WTC11 (cell line): Measurements from ENCODE around the gene TPST2. TPM values are rescaled to one million over a fixed set of nuclear protein-coding genes. Genes with fewer than 3 reads are reported as not detected.

Experiments used
- ATAC-seq: fragments of 200-7000 bp; cut with Tn5 transposase; 2 replicates; pipeline ENCODE4 v1.10.0; 2021; ENCODE audit warnings: mild to moderate bottlenecking, moderate library complexity
- CTCF ChIA-PET: fragments of 300-600 bp; sonication (Branson Sonifier 250); formaldehyde crosslinking; loops from one replicate; lab custom pipeline; 2021; ENCODE audit warnings: antibody characterized with exemption; lab: Charles Lee
- POLR2A ChIA-PET: fragments of 350-600 bp; sonication (Branson Sonifier 250); formaldehyde crosslinking; loops from one replicate; lab custom pipeline; 2021; ENCODE audit warnings: antibody characterized with exemption; lab: Charles Lee
- DNase-seq: peaks from one replicate; pipeline ENCODE4 v3.0.0; 2021; ENCODE audit warnings: low spot score
- H3K27ac Mint-ChIP-seq: 2 replicates; pipeline ENCODE4 v1.8.0; 2021; ENCODE audit warnings: mixed read lengths
- H3K27me3 Mint-ChIP-seq: 2 replicates; pipeline ENCODE4 v1.8.0; 2021; ENCODE audit warnings: low read depth, mild to moderate bottlenecking, moderate library complexity, mixed read lengths
- H3K36me3 Mint-ChIP-seq: 2 replicates; pipeline ENCODE4 v1.8.0; 2021; ENCODE audit warnings: mixed read lengths
- H3K4me1 Mint-ChIP-seq: 2 replicates; pipeline ENCODE4 v1.8.0; 2022; ENCODE audit warnings: mixed read lengths
- H3K4me3 Mint-ChIP-seq: 2 replicates; pipeline ENCODE4 v1.8.0; 2021; ENCODE audit warnings: mild to moderate bottlenecking, moderate library complexity, mixed read lengths
- H3K9me3 Mint-ChIP-seq: 2 replicates; pipeline ENCODE4 v1.8.0; 2021; ENCODE audit warnings: mixed read lengths
- EMX1 ChIP-seq: fragments of 250-450 bp; sonication (Bioruptor Pico); IDR thresholded peaks from 2 replicates; pipeline ENCODE4 v1.8.0; 2021; ENCODE audit warnings: mild to moderate bottlenecking
- RELA ChIP-seq: sonication (generic); formaldehyde crosslinking; IDR thresholded peaks from 2 replicates; pipeline ENCODE4 v1.8.1; 2022; ENCODE audit warnings: missing genetic modification reagents, mild to moderate bottlenecking, borderline replicate concordance
- TEAD1 ChIP-seq: sonication (generic); formaldehyde crosslinking; IDR thresholded peaks from 2 replicates; pipeline ENCODE4 v1.8.0; 2022; ENCODE audit warnings: mild to moderate bottlenecking, missing genetic modification reagents
- ZBTB21 ChIP-seq: sonication (generic); formaldehyde crosslinking; IDR thresholded peaks from 2 replicates; pipeline ENCODE4 v1.8.1; 2023; ENCODE audit warnings: mild to moderate bottlenecking, missing genetic modification reagents, borderline replicate concordance
- ZNF138 ChIP-seq: sonication (generic); formaldehyde crosslinking; conservative IDR thresholded peaks from 2 replicates; pipeline ENCODE4 v1.8.1; 2022; ENCODE audit warnings: mild to moderate bottlenecking, moderate library complexity, missing genetic modification reagents
- ZNF317 ChIP-seq: sonication (generic); formaldehyde crosslinking; IDR thresholded peaks from 2 replicates; pipeline ENCODE4 v1.8.1; 2023; ENCODE audit warnings: low read depth, mild to moderate bottlenecking, moderate library complexity, missing genetic modification reagents, borderline replicate concordance
- ZNF671 ChIP-seq: fragments of 250-450 bp; sonication (Bioruptor Pico); IDR thresholded peaks from 2 replicates; pipeline ENCODE4 v1.8.0; 2021; ENCODE audit warnings: mild to moderate bottlenecking
- total RNA-seq: library from RNA; stranded (reverse); gene quantifications from 3 replicates; pipeline ENCODE4 v1.2.3, GENCODE V29; 2021
- TF ChIP-seq, protein P1 (sequence below): sonication (generic); formaldehyde crosslinking; IDR thresholded peaks from 2 replicates; pipeline ENCODE4 v1.8.0; 2022; ENCODE audit warnings: mild to moderate bottlenecking, missing genetic modification reagents
- TF ChIP-seq, protein P2 (sequence below): sonication (generic); formaldehyde crosslinking; IDR thresholded peaks from 2 replicates; pipeline ENCODE4 v1.8.1; 2022; ENCODE audit warnings: low read depth, mild to moderate bottlenecking, moderate library complexity, missing genetic modification reagents, borderline replicate concordance
- TF ChIP-seq, protein P3 (sequence below): sonication (generic); formaldehyde crosslinking; IDR thresholded peaks from 2 replicates; pipeline ENCODE4 v1.8.1; 2023; ENCODE audit warnings: mild to moderate bottlenecking, missing genetic modification reagents, borderline replicate concordance
- TF ChIP-seq, protein P4 (sequence below): sonication (generic); formaldehyde crosslinking; IDR thresholded peaks from 2 replicates; pipeline ENCODE4 v1.8.1; 2023; ENCODE audit warnings: mild to moderate bottlenecking, missing genetic modification reagents
- TF ChIP-seq, protein P5 (sequence below): fragments of 200-600 bp; IDR thresholded peaks from 2 replicates; pipeline ENCODE4 v1.8.0; 2022; ENCODE audit warnings: antibody characterized with exemption
- TF ChIP-seq, protein P6 (sequence below): fragments of 250-450 bp; sonication (Bioruptor Pico); IDR thresholded peaks from 2 replicates; pipeline ENCODE4 v1.9.0; 2021; ENCODE audit warnings: mild to moderate bottlenecking, borderline replicate concordance
- TF ChIP-seq, protein P7 (sequence below): fragments of 250-450 bp; sonication (Bioruptor Pico); IDR thresholded peaks from 2 replicates; pipeline ENCODE4 v1.9.0; 2021; ENCODE audit warnings: mild to moderate bottlenecking
- TF ChIP-seq, protein P8 (sequence below): sonication (generic); formaldehyde crosslinking; IDR thresholded peaks from 2 replicates; pipeline ENCODE4 v1.8.0; 2022; ENCODE audit warnings: mild to moderate bottlenecking, missing genetic modification reagents
- TF ChIP-seq, protein P9 (sequence below): sonication (generic); formaldehyde crosslinking; IDR thresholded peaks from 2 replicates; pipeline ENCODE4 v1.8.1; 2023; ENCODE audit warnings: mild to moderate bottlenecking, moderate library complexity, missing genetic modification reagents
- TF ChIP-seq, protein P10 (sequence below): sonication (generic); formaldehyde crosslinking; IDR thresholded peaks from 2 replicates; pipeline ENCODE4 v1.8.1; 2023; ENCODE audit warnings: mild to moderate bottlenecking, missing genetic modification reagents, moderate library complexity

TPST2 gene
- total RNA-seq, 1 experiment from 2014 or later: 84.2 TPM

DNA sequence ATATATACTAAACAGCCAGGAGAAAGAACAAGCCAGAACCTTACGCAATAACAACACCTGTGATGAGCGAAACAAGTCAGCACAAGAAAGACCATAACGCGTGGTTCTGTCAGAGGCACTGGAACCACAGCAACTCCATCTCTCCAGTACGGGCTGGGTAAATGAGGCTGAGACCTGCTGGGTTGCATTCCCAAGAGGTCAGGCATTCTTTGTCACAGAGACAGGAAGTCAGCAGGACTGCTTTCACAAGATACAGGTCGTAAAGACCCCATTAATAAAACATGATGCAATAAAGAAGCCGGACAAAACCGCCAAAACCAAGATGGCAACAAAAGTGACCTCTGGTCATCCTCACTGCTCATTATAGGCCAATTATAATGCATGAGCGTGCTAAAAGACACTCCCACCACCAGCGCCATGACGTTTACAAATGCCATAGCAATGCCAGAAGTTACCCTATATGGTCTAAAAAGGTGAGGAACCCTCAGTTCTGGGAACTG, 21.7 kb downstream of the TPST2 start:
- H3K4me3 Mint-ChIP-seq: peak overlapping the region; percentile 40
- CTCF ChIA-PET: interaction anchor here (0.5 kb wide), 1 partner anchor 76 kb away, joined by 4 read pairs; no protein-coding TSS in a partner anchor
- peak overlapping the region; percentile 98 for H3K27ac Mint-ChIP-seq
- peaks cover 6% of the 10 kb centered on the region for H3K36me3 Mint-ChIP-seq
- ATAC-seq (peak; percentile 72), DNase-seq (peak; percentile 67)
- H3K4me1 Mint-ChIP-seq: peaks cover 86% of the 10 kb centered on the region
- H3K9me3 Mint-ChIP-seq: no peaks in the 10 kb centered on the region
- no peaks in the 10 kb centered on the region for H3K27me3 Mint-ChIP-seq
- POLR2A ChIA-PET: interaction anchor here (0.8 kb wide), 1 partner anchor 21 kb away, joined by 3 read pairs; no protein-coding TSS in a partner anchor
- TF ChIP-seq TEAD1: peak; percentile 78; the same call in 1 of the 2 replicates
- TF ChIP-seq EMX1 (CRISPR knock-in tag): no peak
- TF ChIP-seq, protein P1, sequence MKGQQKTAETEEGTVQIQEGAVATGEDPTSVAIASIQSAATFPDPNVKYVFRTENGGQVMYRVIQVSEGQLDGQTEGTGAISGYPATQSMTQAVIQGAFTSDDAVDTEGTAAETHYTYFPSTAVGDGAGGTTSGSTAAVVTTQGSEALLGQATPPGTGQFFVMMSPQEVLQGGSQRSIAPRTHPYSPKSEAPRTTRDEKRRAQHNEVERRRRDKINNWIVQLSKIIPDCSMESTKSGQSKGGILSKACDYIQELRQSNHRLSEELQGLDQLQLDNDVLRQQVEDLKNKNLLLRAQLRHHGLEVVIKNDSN: 0 out of 2 replicates have a peak, but pooled peaks have one; percentile 25
- no peak for TF ChIP-seq ZNF671 (CRISPR knock-in tag)
- TF ChIP-seq ZBTB21 (CRISPR knock-in tag): no peak
- TF ChIP-seq, protein P2, sequence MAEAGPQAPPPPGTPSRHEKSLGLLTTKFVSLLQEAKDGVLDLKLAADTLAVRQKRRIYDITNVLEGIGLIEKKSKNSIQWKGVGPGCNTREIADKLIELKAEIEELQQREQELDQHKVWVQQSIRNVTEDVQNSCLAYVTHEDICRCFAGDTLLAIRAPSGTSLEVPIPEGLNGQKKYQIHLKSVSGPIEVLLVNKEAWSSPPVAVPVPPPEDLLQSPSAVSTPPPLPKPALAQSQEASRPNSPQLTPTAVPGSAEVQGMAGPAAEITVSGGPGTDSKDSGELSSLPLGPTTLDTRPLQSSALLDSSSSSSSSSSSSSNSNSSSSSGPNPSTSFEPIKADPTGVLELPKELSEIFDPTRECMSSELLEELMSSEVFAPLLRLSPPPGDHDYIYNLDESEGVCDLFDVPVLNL (CRISPR knock-in tag): no peak
- TF ChIP-seq, protein P3, sequence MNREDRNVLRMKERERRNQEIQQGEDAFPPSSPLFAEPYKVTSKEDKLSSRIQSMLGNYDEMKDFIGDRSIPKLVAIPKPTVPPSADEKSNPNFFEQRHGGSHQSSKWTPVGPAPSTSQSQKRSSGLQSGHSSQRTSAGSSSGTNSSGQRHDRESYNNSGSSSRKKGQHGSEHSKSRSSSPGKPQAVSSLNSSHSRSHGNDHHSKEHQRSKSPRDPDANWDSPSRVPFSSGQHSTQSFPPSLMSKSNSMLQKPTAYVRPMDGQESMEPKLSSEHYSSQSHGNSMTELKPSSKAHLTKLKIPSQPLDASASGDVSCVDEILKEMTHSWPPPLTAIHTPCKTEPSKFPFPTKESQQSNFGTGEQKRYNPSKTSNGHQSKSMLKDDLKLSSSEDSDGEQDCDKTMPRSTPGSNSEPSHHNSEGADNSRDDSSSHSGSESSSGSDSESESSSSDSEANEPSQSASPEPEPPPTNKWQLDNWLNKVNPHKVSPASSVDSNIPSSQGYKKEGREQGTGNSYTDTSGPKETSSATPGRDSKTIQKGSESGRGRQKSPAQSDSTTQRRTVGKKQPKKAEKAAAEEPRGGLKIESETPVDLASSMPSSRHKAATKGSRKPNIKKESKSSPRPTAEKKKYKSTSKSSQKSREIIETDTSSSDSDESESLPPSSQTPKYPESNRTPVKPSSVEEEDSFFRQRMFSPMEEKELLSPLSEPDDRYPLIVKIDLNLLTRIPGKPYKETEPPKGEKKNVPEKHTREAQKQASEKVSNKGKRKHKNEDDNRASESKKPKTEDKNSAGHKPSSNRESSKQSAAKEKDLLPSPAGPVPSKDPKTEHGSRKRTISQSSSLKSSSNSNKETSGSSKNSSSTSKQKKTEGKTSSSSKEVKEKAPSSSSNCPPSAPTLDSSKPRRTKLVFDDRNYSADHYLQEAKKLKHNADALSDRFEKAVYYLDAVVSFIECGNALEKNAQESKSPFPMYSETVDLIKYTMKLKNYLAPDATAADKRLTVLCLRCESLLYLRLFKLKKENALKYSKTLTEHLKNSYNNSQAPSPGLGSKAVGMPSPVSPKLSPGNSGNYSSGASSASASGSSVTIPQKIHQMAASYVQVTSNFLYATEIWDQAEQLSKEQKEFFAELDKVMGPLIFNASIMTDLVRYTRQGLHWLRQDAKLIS (CRISPR knock-in tag): no peak
- TF ChIP-seq, protein P4, sequence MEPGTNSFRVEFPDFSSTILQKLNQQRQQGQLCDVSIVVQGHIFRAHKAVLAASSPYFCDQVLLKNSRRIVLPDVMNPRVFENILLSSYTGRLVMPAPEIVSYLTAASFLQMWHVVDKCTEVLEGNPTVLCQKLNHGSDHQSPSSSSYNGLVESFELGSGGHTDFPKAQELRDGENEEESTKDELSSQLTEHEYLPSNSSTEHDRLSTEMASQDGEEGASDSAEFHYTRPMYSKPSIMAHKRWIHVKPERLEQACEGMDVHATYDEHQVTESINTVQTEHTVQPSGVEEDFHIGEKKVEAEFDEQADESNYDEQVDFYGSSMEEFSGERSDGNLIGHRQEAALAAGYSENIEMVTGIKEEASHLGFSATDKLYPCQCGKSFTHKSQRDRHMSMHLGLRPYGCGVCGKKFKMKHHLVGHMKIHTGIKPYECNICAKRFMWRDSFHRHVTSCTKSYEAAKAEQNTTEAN (CRISPR knock-in tag): no peak
- TF ChIP-seq, protein P5, sequence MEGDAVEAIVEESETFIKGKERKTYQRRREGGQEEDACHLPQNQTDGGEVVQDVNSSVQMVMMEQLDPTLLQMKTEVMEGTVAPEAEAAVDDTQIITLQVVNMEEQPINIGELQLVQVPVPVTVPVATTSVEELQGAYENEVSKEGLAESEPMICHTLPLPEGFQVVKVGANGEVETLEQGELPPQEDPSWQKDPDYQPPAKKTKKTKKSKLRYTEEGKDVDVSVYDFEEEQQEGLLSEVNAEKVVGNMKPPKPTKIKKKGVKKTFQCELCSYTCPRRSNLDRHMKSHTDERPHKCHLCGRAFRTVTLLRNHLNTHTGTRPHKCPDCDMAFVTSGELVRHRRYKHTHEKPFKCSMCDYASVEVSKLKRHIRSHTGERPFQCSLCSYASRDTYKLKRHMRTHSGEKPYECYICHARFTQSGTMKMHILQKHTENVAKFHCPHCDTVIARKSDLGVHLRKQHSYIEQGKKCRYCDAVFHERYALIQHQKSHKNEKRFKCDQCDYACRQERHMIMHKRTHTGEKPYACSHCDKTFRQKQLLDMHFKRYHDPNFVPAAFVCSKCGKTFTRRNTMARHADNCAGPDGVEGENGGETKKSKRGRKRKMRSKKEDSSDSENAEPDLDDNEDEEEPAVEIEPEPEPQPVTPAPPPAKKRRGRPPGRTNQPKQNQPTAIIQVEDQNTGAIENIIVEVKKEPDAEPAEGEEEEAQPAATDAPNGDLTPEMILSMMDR: no peak
- TF ChIP-seq, protein P6, sequence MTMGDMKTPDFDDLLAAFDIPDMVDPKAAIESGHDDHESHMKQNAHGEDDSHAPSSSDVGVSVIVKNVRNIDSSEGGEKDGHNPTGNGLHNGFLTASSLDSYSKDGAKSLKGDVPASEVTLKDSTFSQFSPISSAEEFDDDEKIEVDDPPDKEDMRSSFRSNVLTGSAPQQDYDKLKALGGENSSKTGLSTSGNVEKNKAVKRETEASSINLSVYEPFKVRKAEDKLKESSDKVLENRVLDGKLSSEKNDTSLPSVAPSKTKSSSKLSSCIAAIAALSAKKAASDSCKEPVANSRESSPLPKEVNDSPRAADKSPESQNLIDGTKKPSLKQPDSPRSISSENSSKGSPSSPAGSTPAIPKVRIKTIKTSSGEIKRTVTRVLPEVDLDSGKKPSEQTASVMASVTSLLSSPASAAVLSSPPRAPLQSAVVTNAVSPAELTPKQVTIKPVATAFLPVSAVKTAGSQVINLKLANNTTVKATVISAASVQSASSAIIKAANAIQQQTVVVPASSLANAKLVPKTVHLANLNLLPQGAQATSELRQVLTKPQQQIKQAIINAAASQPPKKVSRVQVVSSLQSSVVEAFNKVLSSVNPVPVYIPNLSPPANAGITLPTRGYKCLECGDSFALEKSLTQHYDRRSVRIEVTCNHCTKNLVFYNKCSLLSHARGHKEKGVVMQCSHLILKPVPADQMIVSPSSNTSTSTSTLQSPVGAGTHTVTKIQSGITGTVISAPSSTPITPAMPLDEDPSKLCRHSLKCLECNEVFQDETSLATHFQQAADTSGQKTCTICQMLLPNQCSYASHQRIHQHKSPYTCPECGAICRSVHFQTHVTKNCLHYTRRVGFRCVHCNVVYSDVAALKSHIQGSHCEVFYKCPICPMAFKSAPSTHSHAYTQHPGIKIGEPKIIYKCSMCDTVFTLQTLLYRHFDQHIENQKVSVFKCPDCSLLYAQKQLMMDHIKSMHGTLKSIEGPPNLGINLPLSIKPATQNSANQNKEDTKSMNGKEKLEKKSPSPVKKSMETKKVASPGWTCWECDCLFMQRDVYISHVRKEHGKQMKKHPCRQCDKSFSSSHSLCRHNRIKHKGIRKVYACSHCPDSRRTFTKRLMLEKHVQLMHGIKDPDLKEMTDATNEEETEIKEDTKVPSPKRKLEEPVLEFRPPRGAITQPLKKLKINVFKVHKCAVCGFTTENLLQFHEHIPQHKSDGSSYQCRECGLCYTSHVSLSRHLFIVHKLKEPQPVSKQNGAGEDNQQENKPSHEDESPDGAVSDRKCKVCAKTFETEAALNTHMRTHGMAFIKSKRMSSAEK (CRISPR knock-in tag): 0 out of 2 replicates have a peak, but pooled peaks have one; percentile 70
- TF ChIP-seq, protein P7, sequence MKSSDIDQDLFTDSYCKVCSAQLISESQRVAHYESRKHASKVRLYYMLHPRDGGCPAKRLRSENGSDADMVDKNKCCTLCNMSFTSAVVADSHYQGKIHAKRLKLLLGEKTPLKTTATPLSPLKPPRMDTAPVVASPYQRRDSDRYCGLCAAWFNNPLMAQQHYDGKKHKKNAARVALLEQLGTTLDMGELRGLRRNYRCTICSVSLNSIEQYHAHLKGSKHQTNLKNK (CRISPR knock-in tag): no peak
- TF ChIP-seq, protein P8, sequence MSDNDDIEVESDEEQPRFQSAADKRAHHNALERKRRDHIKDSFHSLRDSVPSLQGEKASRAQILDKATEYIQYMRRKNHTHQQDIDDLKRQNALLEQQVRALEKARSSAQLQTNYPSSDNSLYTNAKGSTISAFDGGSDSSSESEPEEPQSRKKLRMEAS (CRISPR knock-in tag): peak; percentile 54; the same call in 1 of the 2 replicates
- TF ChIP-seq, protein P9, sequence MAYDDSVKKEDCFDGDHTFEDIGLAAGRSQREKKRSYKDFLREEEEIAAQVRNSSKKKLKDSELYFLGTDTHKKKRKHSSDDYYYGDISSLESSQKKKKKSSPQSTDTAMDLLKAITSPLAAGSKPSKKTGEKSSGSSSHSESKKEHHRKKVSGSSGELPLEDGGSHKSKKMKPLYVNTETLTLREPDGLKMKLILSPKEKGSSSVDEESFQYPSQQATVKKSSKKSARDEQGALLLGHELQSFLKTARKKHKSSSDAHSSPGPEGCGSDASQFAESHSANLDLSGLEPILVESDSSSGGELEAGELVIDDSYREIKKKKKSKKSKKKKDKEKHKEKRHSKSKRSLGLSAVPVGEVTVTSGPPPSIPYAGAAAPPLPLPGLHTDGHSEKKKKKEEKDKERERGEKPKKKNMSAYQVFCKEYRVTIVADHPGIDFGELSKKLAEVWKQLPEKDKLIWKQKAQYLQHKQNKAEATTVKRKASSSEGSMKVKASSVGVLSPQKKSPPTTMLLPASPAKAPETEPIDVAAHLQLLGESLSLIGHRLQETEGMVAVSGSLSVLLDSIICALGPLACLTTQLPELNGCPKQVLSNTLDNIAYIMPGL (CRISPR knock-in tag): no peak
- TF ChIP-seq ZNF138 (CRISPR knock-in tag): no peak
- TF ChIP-seq, protein P10, sequence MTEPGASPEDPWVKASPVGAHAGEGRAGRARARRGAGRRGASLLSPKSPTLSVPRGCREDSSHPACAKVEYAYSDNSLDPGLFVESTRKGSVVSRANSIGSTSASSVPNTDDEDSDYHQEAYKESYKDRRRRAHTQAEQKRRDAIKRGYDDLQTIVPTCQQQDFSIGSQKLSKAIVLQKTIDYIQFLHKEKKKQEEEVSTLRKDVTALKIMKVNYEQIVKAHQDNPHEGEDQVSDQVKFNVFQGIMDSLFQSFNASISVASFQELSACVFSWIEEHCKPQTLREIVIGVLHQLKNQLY: no peak
- TF ChIP-seq ZNF317 (CRISPR knock-in tag): no peak
- no peak for TF ChIP-seq RELA
